SK-N-SH (cell line): ENCODE data around the gene SFI1. TPM values are rescaled to one million over a fixed set of nuclear protein-coding genes. Genes with fewer than 3 reads are reported as not detected.

ENCODE experiments used
- CTCF ChIA-PET: fragments of 300-600, 350-600 bp; formaldehyde crosslinking; extraction: SDS; loops from one replicate; lab custom pipeline; 2021; lab: Yijun Ruan, JAX
- POLR2A ChIA-PET: fragments of 350-600 bp; sonication (Branson Sonifier 250); formaldehyde crosslinking; extraction: SDS; loops from one replicate; lab custom pipeline; 2020; ENCODE audit warnings: antibody characterized with exemption, inconsistent platforms; lab: Yijun Ruan, JAX
- DNase-seq: peaks from one replicate; pipeline ENCODE4 v3.0.0; 2012
- H2AFZ ChIP-seq: fragments of 200-600 bp; sonication (generic); 2 replicates; pipeline ENCODE4 v1.8.1; 2016; ENCODE audit warnings: antibody characterized with exemption, mild to moderate bottlenecking, low read depth
- H3F3A ChIP-seq: fragments of 200-600 bp; sonication (generic); replicated peaks from 2 replicates; pipeline ENCODE3; 2016; ENCODE audit warnings: antibody characterized with exemption, mild to moderate bottlenecking; ENCODE audit not compliant: insufficient read depth
- H3K27ac ChIP-seq, 2 experiments: fragments of 200-500 bp in 1 of 2; fragments of 200-600 bp in 1 of 2; sonication (Bioruptor generic) in 1 of 2; sonication (generic), shearing (Covaris generic) in 1 of 2; 2 replicates each; pipeline versions ENCODE4 v1.5.1 to v1.6.1; 2014 to 2016; ENCODE audit warnings: low read depth in 2 of 2, inconsistent platforms in 1 of 2, low read length in 1 of 2, mild to moderate bottlenecking in 1 of 2, mixed read lengths in 1 of 2
- H3K27me3 ChIP-seq: fragments of 200-600 bp; sonication (generic), shearing (Covaris generic); 2 replicates; pipeline ENCODE4 v1.6.1; 2016; ENCODE audit warnings: mixed run types; ENCODE audit not compliant: insufficient read depth
- H3K36me3 ChIP-seq, 2 experiments: fragments of 200-500 bp in 1 of 2; fragments of 200-600 bp in 1 of 2; sonication (Bioruptor generic) in 1 of 2; sonication (generic) in 1 of 2; replicated peaks in 1 of 2; 2 replicates each; pipeline versions ENCODE3 to v1.5.1; 2014 to 2016; ENCODE audit warnings: low read length in 1 of 2, mild to moderate bottlenecking in 1 of 2; ENCODE audit not compliant: insufficient read depth in 2 of 2, control insufficient read depth in 1 of 2
- H3K4me1 ChIP-seq, 2 experiments: fragments of 200-500 bp in 1 of 2; fragments of 200-600 bp in 1 of 2; sonication (Bioruptor generic) in 1 of 2; sonication (generic), shearing (Covaris generic) in 1 of 2; 2 replicates each; pipeline versions ENCODE4 v1.5.1 to v1.6.1; 2014 to 2016; ENCODE audit warnings: low read depth in 1 of 2, low read length in 1 of 2, mixed run types in 1 of 2; ENCODE audit not compliant: insufficient read depth in 2 of 2, control insufficient read depth in 1 of 2
- H3K4me2 ChIP-seq: fragments of 200-600 bp; sonication (generic), shearing (Covaris generic); 2 replicates; pipeline ENCODE4 v1.6.1; 2017; ENCODE audit warnings: mixed run types
- H3K4me3 ChIP-seq, 2 experiments: fragments of 200-500 bp in 1 of 2; fragments of 200-600 bp in 1 of 2; sonication (Bioruptor generic) in 1 of 2; sonication (generic), shearing (Covaris generic) in 1 of 2; 2 replicates each; pipeline versions ENCODE4 v1.5.1 to v1.8.1; 2014 to 2016; ENCODE audit warnings: low read depth in 2 of 2, inconsistent platforms in 1 of 2, low read length in 1 of 2, mild to moderate bottlenecking in 1 of 2, mixed read lengths in 1 of 2, moderate library complexity in 1 of 2
- H3K79me2 ChIP-seq: fragments of 200-600 bp; sonication (generic); 2 replicates; pipeline ENCODE4 v1.8.1; 2017; ENCODE audit warnings: mild to moderate bottlenecking; ENCODE audit not compliant: insufficient read depth
- H3K9ac ChIP-seq: fragments of 200-600 bp; sonication (generic); 2 replicates; pipeline ENCODE4 v1.6.1; 2017; ENCODE audit warnings: mixed run types
- H3K9me2 ChIP-seq: fragments of 200-600 bp; sonication (generic); 2 replicates; pipeline ENCODE4 v1.6.1; 2017; ENCODE audit warnings: mixed run types
- H3K9me3 ChIP-seq: fragments of 200-600 bp; sonication (generic); 2 replicates; pipeline ENCODE4 v1.6.1; 2017; ENCODE audit warnings: mixed run types, mild to moderate bottlenecking, moderate library complexity
- H4K20me1 ChIP-seq: fragments of 200-600 bp; sonication (generic); 2 replicates; pipeline ENCODE4 v1.6.1; 2017; ENCODE audit warnings: mild to moderate bottlenecking, mixed run types; ENCODE audit not compliant: insufficient read depth
- CHD2 ChIP-seq: fragments of 150-350 bp; IDR thresholded peaks from 2 replicates; pipeline ENCODE4 v1.6.1; 2018; ENCODE audit warnings: low read length; ENCODE audit not compliant: partially characterized antibody
- CTCF ChIP-seq: fragments of 200-600 bp; sonication (generic); IDR thresholded peaks from 2 replicates; pipeline ENCODE4 v1.6.1; 2017; ENCODE audit warnings: antibody characterized with exemption, mild to moderate bottlenecking, moderate library complexity
- EP300 ChIP-seq, 2 experiments: IDR thresholded peaks; 2 replicates each; pipeline versions ENCODE4 v1.4.0 to v1.6.1; 2012; ENCODE audit warnings: borderline replicate concordance in 1 of 2, low read depth in 1 of 2, low read length in 1 of 2
- FOXJ3 ChIP-seq: sonication (generic); formaldehyde crosslinking; IDR thresholded peaks from 2 replicates; pipeline ENCODE4 v1.5.1; 2020; ENCODE audit warnings: mild to moderate bottlenecking, missing genetic modification reagents
- GABPA ChIP-seq: IDR thresholded peaks from 2 replicates; pipeline ENCODE4 v1.4.0; 2012; ENCODE audit warnings: low read depth, mild to moderate bottlenecking
- IRF3 ChIP-seq: fragments of 150-350 bp; IDR thresholded peaks from 2 replicates; pipeline ENCODE4 v1.6.1; 2016; ENCODE audit warnings: mild to moderate bottlenecking, low read depth, low read length
- MAX ChIP-seq: IDR thresholded peaks from 2 replicates; pipeline ENCODE4 v1.4.0; 2012; ENCODE audit warnings: low read depth
- MXI1 ChIP-seq: IDR thresholded peaks from 2 replicates; pipeline ENCODE4 v1.6.1; 2012; ENCODE audit warnings: mild to moderate bottlenecking, low read depth, low read length, improper control_type of control experiment
- NFIC ChIP-seq: IDR thresholded peaks from 2 replicates; pipeline ENCODE4 v1.4.0; 2012; ENCODE audit warnings: borderline replicate concordance
- PBX3 ChIP-seq: IDR thresholded peaks from 2 replicates; pipeline ENCODE4; 2012
- RAD21 ChIP-seq: IDR thresholded peaks from 2 replicates; pipeline ENCODE4 v1.6.1; 2012; ENCODE audit warnings: mild to moderate bottlenecking, low read length
- RCOR1 ChIP-seq: fragments of 150-350 bp; IDR thresholded peaks from 2 replicates; pipeline ENCODE4 v1.6.1; 2017; ENCODE audit warnings: antibody characterized with exemption, low read length
- RFX5 ChIP-seq: IDR thresholded peaks from 2 replicates; pipeline ENCODE4 v1.6.1; 2012; ENCODE audit warnings: mild to moderate bottlenecking, improper control_type of control experiment, low read length
- RXRA ChIP-seq: IDR thresholded peaks from 2 replicates; pipeline ENCODE4 v1.4.0; 2012; ENCODE audit warnings: low read depth, mild to moderate bottlenecking, borderline replicate concordance
- SIN3A ChIP-seq: IDR thresholded peaks from 2 replicates; pipeline ENCODE4 v1.6.1; 2012; ENCODE audit warnings: low read depth, mild to moderate bottlenecking, low read length, moderate library complexity, borderline replicate concordance
- SMC3 ChIP-seq: IDR thresholded peaks from 2 replicates; pipeline ENCODE4 v1.6.1; 2012; ENCODE audit warnings: low read depth, low read length, improper control_type of control experiment
- TCF12 ChIP-seq: IDR thresholded peaks from 2 replicates; pipeline ENCODE4 v1.4.0; 2012
- TEAD4 ChIP-seq: IDR thresholded peaks from 2 replicates; pipeline ENCODE4 v1.4.0; 2012; ENCODE audit warnings: mild to moderate bottlenecking, borderline replicate concordance; ENCODE audit not compliant: insufficient read depth
- USF2 ChIP-seq: fragments of 150-350 bp; IDR thresholded peaks from 2 replicates; pipeline ENCODE4 v1.6.1; 2017; ENCODE audit warnings: antibody characterized with exemption, low read length, low read depth, borderline replicate concordance
- WGBS: methylation state at CpG from one replicate; pipeline ENCODE4 v1.1.6; 2017; ENCODE audit warnings: low lambda C conversion rate; 5-methylcytosine and 5-hydroxymethylcytosine counted together
- polyA plus RNA-seq, 3 experiments: library from polyadenylated mRNA; depleted of rRNA; stranded (reverse); fragments of >200 nt; gene quantifications; 2 replicates each; pipeline ENCODE4 v1.2.3, GENCODE V29; 2012

SFI1 gene
- polyA plus RNA-seq, 1 of the 3 experiments (the other 2 are of a cell fraction): 24.7 TPM

GRCh38 chr22:31475800-31476199 lies 20.5 kb upstream of the SFI1 start:
- peaks cover 12 to 44% of the 10 kb centered on the region in 2 experiments for H3K36me3 ChIP-seq
- ChIA-PET CTCF (no interaction called here), POLR2A (no interaction called here)
- no peak overlapping the region for H3K4me3 ChIP-seq
- H3K4me1 ChIP-seq: no peaks in the 10 kb centered on the region
- no peaks in the 10 kb centered on the region for H3K9me3 ChIP-seq
- no peaks in the 10 kb centered on the region for H3K27me3 ChIP-seq
- no peaks in the 10 kb centered on the region for H3K9me2 ChIP-seq
- no peak overlapping the region for H3K4me2 ChIP-seq
- TF ChIP-seq MAX: no peak
- TF ChIP-seq EP300 (IDR thresholded peaks at IDR 0.05; ENCODE audit: borderline replicate concordance in 1 of 2, low read depth in 1 of 2, low read length in 1 of 2): no peak
- TF ChIP-seq TEAD4: no peak
- no peak for TF ChIP-seq FOXJ3 (CRISPR knock-in tag)
- TF ChIP-seq GABPA: no peak
- no peak for TF ChIP-seq RCOR1
- TF ChIP-seq SMC3: no peak
- no peak for TF ChIP-seq SIN3A
- TF ChIP-seq RAD21: no peak
- TF ChIP-seq IRF3: no peak
- no peak for TF ChIP-seq CHD2
- no peak for TF ChIP-seq TCF12
- TF ChIP-seq MXI1: no peak
- TF ChIP-seq RXRA: no peak
- no peak for TF ChIP-seq USF2
- TF ChIP-seq PBX3: no peak
- no peak for TF ChIP-seq RFX5
- TF ChIP-seq NFIC: no peak
- no peak for TF ChIP-seq CTCF
- H4K20me1 ChIP-seq: peaks cover 36% of the 10 kb centered on the region
- no peak overlapping the region for H2AFZ ChIP-seq
- WGBS: 98% methylated on average over 3 of the region's 3 CpGs
- H3F3A ChIP-seq: no peaks in the 10 kb centered on the region
- no peak overlapping the region for H3K9ac ChIP-seq
- peaks cover 91% of the 10 kb centered on the region for H3K79me2 ChIP-seq
- no peak overlapping the region for H3K27ac ChIP-seq
- DNase-seq: no peak
